ENCODE data around the gene INPP5A.

INPP5A gene

GRCh38 chr10:132687893-132688579, 150.4 kb downstream of the INPP5A start:
- DNase-seq (ENCODE audit: low spot score) (no peak), FAIRE-seq (no peak)

GRCh38 chr10:132688580-132689420, 151.2 kb downstream of the INPP5A start:
- FAIRE-seq (peak; percentile 90), DNase-seq (ENCODE audit: low spot score) (no peak)

- no peak for FAIRE-seq
- DNase-seq (ENCODE audit: low spot score) = no peak
Measured at GRCh38 chr10:132689721-132690360, 152.3 kb downstream of the INPP5A start.

- FAIRE-seq (no peak), DNase-seq (ENCODE audit: low spot score) (no peak)
Measured at GRCh38 chr10:132690401-132690800, 152.8 kb downstream of the INPP5A start.

- FAIRE-seq = no peak
- DNase-seq (ENCODE audit: low spot score) = no peak
Measured at GRCh38 chr10:132690821-132691610, 153.4 kb downstream of the INPP5A start.

GRCh38 chr10:132691711-132692153, 154.1 kb downstream of the INPP5A start:
- no peak for FAIRE-seq
- no peak for DNase-seq (ENCODE audit: low spot score)

DNA sequence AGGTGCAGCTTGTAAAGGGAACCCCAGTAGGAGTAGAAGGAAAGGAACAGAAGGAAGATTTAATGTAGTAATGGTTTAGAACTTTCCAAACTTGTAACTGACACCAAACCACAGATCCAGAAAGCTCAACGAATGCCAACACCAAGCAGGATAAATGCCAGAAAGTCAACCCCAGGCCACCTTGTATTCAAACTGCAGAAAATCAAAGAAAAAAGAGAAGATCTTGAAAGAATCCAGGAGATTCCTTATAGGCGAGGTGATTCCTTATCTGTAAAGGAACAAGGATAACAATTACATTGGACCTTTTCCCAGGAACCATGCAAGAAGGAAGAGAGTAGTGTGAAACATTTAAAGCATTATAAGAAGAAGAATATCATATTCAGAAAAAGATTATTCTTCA, 154.7 kb downstream of the INPP5A start:
- DNase-seq (ENCODE audit: low spot score) = no peak
- no peak for FAIRE-seq

GRCh38 chr10:132693676-132694075, 156.1 kb downstream of the INPP5A start:
- DNase-seq (ENCODE audit: low spot score) = no peak

DNA sequence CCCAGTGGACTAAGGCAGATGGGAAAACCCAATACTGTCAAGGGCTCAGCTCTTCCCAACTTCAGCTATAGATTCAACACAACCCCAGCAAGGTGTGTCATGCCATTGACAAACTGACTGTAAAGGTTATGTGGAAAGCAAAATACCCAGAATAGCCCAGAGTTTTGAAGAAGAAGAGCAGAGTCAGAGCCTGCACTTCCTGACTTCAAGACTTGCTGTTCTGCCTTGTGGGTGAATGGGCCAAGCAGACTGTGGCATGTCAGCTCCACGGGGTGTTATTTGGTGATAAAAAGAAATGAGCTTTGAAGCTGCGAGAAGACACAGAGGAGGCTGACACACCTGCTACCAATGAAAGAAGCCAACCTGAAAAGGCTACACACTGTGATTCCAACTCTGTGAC, 158.6 kb downstream of the INPP5A start:
- DNase-seq (ENCODE audit: low spot score) = no peak

More at GRCh38 chr10:132693676-132694075, 156.1 kb downstream of the INPP5A start:
- no peak for FAIRE-seq

GRCh38 chr10:132696728-132697577, 159.4 kb downstream of the INPP5A start:
- FAIRE-seq (no peak), DNase-seq (ENCODE audit: low spot score) (no peak)

More for the DNA sequence above, 158.6 kb downstream of the INPP5A start:
- FAIRE-seq = no peak

GRCh38 chr10:132697578-132698200, 160.1 kb downstream of the INPP5A start:
- FAIRE-seq (no peak), DNase-seq (ENCODE audit: low spot score) (no peak)

DNA sequence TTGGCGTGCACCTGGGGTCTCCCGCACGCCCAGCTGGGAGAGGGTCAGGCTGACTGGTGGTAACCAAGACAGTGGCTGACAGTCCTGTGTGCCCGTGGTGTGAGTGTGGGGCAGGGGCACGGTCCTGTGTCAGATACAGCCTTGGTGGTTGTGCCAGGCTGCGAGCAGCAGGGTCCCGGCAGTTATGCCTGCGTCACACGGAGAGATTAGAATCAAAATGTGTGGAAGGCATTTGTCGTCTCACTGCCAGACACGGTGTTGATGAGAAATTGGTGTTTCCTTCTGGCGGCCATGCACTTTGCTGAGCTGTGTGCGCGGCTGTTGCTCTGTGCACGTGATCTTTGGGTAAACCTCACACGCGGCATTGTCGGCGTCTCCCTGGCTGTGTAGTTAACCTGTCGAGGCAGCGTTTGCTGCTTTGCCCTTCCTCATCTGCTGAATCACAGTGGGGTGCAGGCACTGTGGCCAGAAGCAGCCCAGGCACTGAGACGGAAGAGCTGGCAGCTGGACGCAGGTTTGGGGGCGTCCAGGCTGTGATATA, 160.7 kb downstream of the INPP5A start:
- FAIRE-seq (no peak), DNase-seq (ENCODE audit: low spot score) (no peak)

DNA sequence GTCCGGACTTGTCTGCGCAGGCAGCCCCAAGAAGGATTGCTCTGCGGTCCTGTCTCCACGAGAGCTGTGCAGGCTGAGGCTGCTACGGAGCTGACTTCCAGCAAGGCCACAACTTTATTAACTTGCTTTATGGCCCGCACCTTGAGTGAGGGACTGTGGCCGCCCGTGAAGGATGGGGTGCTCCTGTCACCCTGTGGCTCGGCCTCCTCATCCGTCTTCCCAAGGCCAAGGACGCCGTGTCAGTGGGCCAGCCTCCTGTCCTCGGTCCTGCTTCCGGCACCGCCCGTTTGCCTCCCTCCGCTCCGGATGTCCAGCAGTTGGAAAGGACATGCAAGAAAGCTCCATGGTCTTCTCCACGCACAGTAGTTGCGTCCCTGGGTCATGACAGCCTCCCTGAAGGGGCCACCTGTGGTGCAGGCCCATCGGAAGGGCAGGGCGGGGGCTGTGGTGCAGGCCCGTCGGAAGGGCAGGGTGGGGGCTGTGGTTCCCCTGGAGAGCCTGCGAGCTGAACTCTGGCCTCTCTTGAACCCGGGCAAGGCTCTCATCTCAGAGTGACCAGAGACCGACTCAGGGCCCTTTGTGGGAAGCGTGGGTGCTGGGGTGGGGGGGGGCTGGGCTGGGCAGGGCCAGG, 161.3 kb downstream of the INPP5A start:
- FAIRE-seq (no peak), DNase-seq (ENCODE audit: low spot score) (no peak)

DNA sequence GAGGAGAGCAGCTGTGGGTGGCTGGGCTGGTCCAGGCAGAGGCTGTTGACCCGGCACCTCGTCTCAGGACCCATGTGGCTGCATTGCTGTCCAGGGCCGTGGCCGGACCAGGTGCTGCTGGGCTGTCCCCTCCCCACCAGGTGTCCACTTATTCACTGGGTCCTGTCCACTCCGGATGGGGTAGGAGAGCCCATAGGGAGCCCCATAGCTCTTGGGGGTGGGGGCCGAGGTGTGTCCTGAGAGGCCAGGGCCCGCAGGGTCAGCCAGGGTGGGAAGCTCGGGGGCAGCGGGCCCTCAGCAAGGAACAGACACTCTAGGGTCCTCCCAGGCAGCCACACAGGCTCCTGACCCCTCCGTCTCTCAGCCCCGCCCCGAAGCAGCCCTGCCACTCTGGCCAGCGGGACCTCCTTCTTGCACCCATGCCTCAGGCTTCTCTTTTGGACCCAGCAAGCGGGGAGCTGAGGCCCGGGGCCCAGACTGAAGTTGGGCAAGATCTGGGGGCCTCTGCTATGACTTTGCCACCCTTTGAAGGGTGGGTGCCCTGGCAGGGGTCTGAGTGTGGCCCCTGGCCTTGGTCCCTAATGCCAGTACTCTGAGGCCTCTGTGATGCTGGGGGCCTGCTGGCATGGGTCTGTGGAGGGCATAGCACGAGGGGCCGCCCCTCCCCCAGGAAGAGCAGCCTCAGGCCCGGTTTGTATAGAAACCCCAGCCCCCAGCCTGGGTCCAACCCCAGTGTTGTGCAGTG, 162.0 kb downstream of the INPP5A start:
- no peak for DNase-seq (ENCODE audit: low spot score)
- FAIRE-seq = no peak

DNA sequence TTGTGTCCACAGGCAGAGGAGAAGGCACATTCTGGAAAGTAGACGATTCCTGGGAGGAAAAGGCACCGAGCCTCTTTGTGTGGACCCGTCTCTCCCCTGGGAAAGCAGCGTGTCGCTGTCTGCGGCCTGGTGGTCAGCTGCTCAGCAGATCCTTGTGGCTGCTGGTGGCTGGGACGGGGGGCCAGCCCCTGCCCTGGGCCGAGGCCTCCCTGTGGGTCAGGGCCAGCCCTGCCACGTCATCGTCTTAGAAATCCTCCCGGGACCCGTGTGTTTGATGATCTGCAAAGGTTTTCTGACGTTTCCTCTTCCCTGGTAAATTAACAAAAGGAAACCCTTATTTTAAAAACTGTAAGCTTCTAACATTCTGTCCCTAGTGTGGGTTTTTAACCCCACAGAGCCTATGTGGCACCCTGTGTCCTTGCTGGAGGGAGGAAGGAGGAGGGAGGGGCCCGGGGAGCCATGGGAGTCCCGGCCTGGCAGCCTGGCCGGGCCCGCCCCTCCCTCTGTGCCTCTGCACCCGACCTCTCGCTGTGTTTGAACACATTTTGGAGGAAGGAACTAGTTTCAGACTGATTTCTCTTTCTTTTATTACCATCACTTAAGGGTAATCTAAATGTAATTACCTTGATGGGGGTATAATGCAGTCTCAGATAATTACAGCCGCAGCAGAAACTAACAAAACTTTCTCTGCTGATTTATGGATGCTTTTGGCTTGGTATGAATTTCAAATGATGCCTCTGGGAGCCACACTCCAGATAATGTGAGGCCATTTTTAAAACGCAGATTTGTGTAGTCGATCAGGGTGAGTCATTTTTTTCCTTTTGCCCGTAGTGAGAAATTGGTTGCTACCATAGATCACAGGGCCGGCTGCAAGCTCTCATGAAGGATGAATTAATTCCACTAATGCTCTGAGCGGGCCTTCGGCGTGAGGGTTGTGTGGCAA, 162.8 kb downstream of the INPP5A start:
- FAIRE-seq (no peak), DNase-seq (ENCODE audit: low spot score) (no peak)

GRCh38 chr10:132701099-132701845, 163.7 kb downstream of the INPP5A start:
- DNase-seq (ENCODE audit: low spot score) = no peak
- no peak for FAIRE-seq

DNA sequence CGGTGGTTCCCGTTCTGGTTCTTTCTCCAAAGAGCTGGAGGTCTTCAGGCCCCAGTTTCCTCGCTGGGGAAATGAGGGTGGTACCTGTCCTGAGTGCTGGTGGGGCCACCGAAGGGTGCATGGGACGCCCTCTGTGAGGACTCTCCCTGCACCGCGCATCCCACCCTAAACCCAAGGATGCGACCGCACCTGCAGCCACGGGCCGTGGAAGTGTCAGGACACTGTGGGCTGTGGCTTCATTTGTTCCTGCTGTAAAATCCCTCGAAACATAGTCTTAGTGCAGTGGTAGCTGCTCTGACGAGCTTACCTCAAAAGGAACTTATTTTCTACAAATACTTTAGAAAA, 164.2 kb downstream of the INPP5A start:
- DNase-seq (ENCODE audit: low spot score) (no peak), FAIRE-seq (no peak)
